A549 (cell line): Measurements from ENCODE around the gene LSS. TPM values are rescaled to one million over a fixed set of nuclear protein-coding genes. Genes with fewer than 3 reads are reported as not detected.
A peak's percentile ranks its signal among the peaks of the same experiment; 100 is the strongest.
"Not testable (repeated sequence)": the region's sequence is repeated elsewhere in the genome, so short reads cannot be mapped to it uniquely, and the experiment has no call there.

ENCODE experiments used
- ATAC-seq, 2 experiments: fragments of 200-7000 bp in 1 of 2; fragments of >200 bp in 1 of 2; cut with Nextera tagmentation in 1 of 2; cut with Tn5 transposase in 1 of 2; 3 replicates each; pipeline versions ENCODE4 v1.8.0 to v1.9.1; 2018 to 2020; ENCODE audit warnings: mild to moderate bottlenecking in 1 of 2, moderate library complexity in 1 of 2
- CTCF ChIA-PET: fragments of 300-600 bp; sonication (Branson Sonifier 250); formaldehyde crosslinking; extraction: SDS; loops from one replicate; lab custom pipeline; 2021; ENCODE audit warnings: antibody characterized with exemption, inconsistent platforms; lab: Yijun Ruan, JAX
- POLR2A ChIA-PET: fragments of 350-600 bp; formaldehyde crosslinking; extraction: SDS; loops from one replicate; lab custom pipeline; 2021; ENCODE audit warnings: antibody characterized with exemption, inconsistent platforms; lab: Yijun Ruan, JAX
- DNase-seq, 2 experiments: peaks; one replicate each; pipeline versions ENCODE4 v3.0.0 to v3.0.0-alpha.2; 2011 to 2016; ENCODE audit warnings: low read depth in 1 of 2, low spot score in 1 of 2
- FAIRE-seq: peaks from 2 replicates; lab custom pipeline; 2011; peaks lifted over from hg19 to GRCh38; lab: Jason Lieb, UNC
- H3K27ac ChIP-seq, 2 experiments: fragments of >200 bp; sonication (Bioruptor Twin); formaldehyde crosslinking; 3 replicates each; pipeline ENCODE4 v1.5.1; 2016 to 2017
- H3K4me1 ChIP-seq: fragments of >200 bp; sonication (Bioruptor Twin); formaldehyde crosslinking; 3 replicates; pipeline ENCODE4 v1.6.1; 2016
- H3K4me2 ChIP-seq: fragments of >200 bp; sonication (Bioruptor Twin); formaldehyde crosslinking; 3 replicates; pipeline ENCODE4 v1.6.1; 2016
- H3K4me3 ChIP-seq: fragments of >200 bp; sonication (Bioruptor Twin); formaldehyde crosslinking; 3 replicates; pipeline ENCODE4 v1.5.1; 2016
- H3K9me3 ChIP-seq: fragments of >200 bp; sonication (Bioruptor Twin); formaldehyde crosslinking; 3 replicates; pipeline ENCODE4 v1.6.1; 2016
- ATOH8 ChIP-seq: fragments of 250-450 bp; sonication (Bioruptor Pico); IDR thresholded peaks from 2 replicates; pipeline ENCODE4 v1.5.0; 2020; ENCODE audit warnings: low read depth, mild to moderate bottlenecking, moderate library complexity
- CEBPB ChIP-seq, 2 experiments: fragments of >200 bp in 1 of 2; sonication (Bioruptor Twin) in 1 of 2; formaldehyde crosslinking in 1 of 2; IDR thresholded peaks; 2 replicates each; pipeline ENCODE4 v1.6.1; 2012 to 2016
- CHD4 ChIP-seq: fragments of 200-600 bp; sonication (generic); IDR thresholded peaks from 2 replicates; pipeline ENCODE4 v1.6.1; 2016; ENCODE audit warnings: antibody characterized with exemption, mild to moderate bottlenecking, borderline replicate concordance
- FOSB ChIP-seq: fragments of 250-450 bp; sonication (Bioruptor Pico); IDR thresholded peaks from 2 replicates; pipeline ENCODE4 v1.5.0; 2020; ENCODE audit warnings: mild to moderate bottlenecking, moderate library complexity
- HOXA7 ChIP-seq: fragments of 250-450 bp; sonication (Bioruptor Pico); IDR thresholded peaks from 2 replicates; pipeline ENCODE4 v1.5.0; 2020; ENCODE audit warnings: mild to moderate bottlenecking, moderate library complexity
- KDM5A ChIP-seq: fragments of 200-600 bp; sonication (generic); IDR thresholded peaks from 2 replicates; pipeline ENCODE4 v1.6.1; 2016; ENCODE audit warnings: antibody characterized with exemption, mild to moderate bottlenecking
- NPAS2 ChIP-seq: fragments of 250-450 bp; sonication (Bioruptor Pico); IDR thresholded peaks from 2 replicates; pipeline ENCODE4 v1.8.0; 2022; ENCODE audit warnings: mild to moderate bottlenecking, moderate library complexity, borderline replicate concordance
- PHF8 ChIP-seq: fragments of 200-600 bp; sonication (generic); IDR thresholded peaks from 2 replicates; pipeline ENCODE4 v1.6.1; 2016; ENCODE audit warnings: low read depth, mild to moderate bottlenecking, antibody characterized with exemption, moderate library complexity, borderline replicate concordance
- POLR2A ChIP-seq: IDR thresholded peaks from 2 replicates; pipeline ENCODE4 v1.6.1; 2012; ENCODE audit warnings: mild to moderate bottlenecking, low read length
- RAD21 ChIP-seq, 2 experiments: fragments of >200 bp in 1 of 2; sonication (Bioruptor Twin) in 1 of 2; formaldehyde crosslinking in 1 of 2; IDR thresholded peaks in 1 of 2; conservative IDR thresholded peaks in 1 of 2; 2 replicates in 1 of 2; 3 replicates in 1 of 2; pipeline ENCODE4 v1.6.1; 2012 to 2018; ENCODE audit warnings: inconsistent platforms in 1 of 2
- SMC3 ChIP-seq: fragments of >200 bp; sonication (Bioruptor Twin); formaldehyde crosslinking; IDR thresholded peaks from 3 replicates; pipeline ENCODE4 v1.6.1; 2018; ENCODE audit warnings: inconsistent platforms
- ZC3H11A ChIP-seq: fragments of 450-650 bp; IDR thresholded peaks from 2 replicates; pipeline ENCODE4 v1.6.1; 2014; ENCODE audit warnings: antibody characterized with exemption, mild to moderate bottlenecking
- WGBS: methylation state at CpG from one replicate; pipeline ENCODE4 v1.1.6; 2017; ENCODE audit errors: missing lambda C conversion rate; 5-methylcytosine and 5-hydroxymethylcytosine counted together
- polyA plus RNA-seq, 4 experiments: library from polyadenylated mRNA; depleted of rRNA in 3 of 4; stranded (reverse); fragments of >200 nt; fragmentation: RNase III in 1 of 4; extraction: RNeasy Plus Mini Kit Qiagen cat#74134 plus additional on column Dnase treatment in 1 of 4; gene quantifications; 2 replicates in 3 of 4; 3 replicates in 1 of 4; pipeline ENCODE4 v1.2.3, GENCODE V29; 2011 to 2017

Gene LSS
- polyA plus RNA-seq, 2 of the 4 experiments (the other 2 are of a cell fraction): 9.5 to 22.0 TPM

GRCh38 chr21:46200877-46201803 lies 27.4 kb downstream of the LSS start:
- H3K27ac ChIP-seq, FAIRE-seq, ATAC-seq, H3K9me3 ChIP-seq, H3K4me1 ChIP-seq, POLR2A ChIA-PET, H3K4me3 ChIP-seq, DNase-seq, CTCF ChIA-PET, H3K4me2 ChIP-seq: not testable (repeated sequence)
- WGBS: 67% methylated on average over 1 of the region's 8 CpGs

GRCh38 chr21:46199436-46200373 lies 28.9 kb downstream of the LSS start:
- POLR2A ChIA-PET: no interaction called here

GRCh38 chr21:46196733-46197132 lies 31.8 kb downstream of the LSS start:
- ATAC-seq (no peak), FAIRE-seq (no peak), DNase-seq (no peak)
- Histone ChIP-seq H3K4me1 (no peaks in the 10 kb centered on the region), H3K4me2 (no peak overlapping the region), H3K9me3 (no peaks in the 10 kb centered on the region), H3K27ac (no peak overlapping the region), H3K4me3 (no peak overlapping the region)
- ChIA-PET CTCF (interaction anchor here (2.4 kb wide), 1 partner anchor 43 kb away, joined by 5 read pairs; no protein-coding TSS in a partner anchor), POLR2A (no interaction called here)
- 90% methylated on average over 20 of the region's 20 CpGs for WGBS
- TF ChIP-seq POLR2A (no peak), RAD21 (conservative IDR thresholded peaks at IDR 0.05 in 1 of 2, IDR thresholded peaks at IDR 0.05 in 1 of 2) (no peak), HOXA7 (CRISPR knock-in tag) (no peak), NPAS2 (CRISPR knock-in tag) (no peak), ZC3H11A (no peak), FOSB (CRISPR knock-in tag) (no peak)

More at GRCh38 chr21:46199436-46200373, 28.9 kb downstream of the LSS start:
- Histone ChIP-seq H3K27ac (no peak overlapping the region), H3K4me3 (no peak overlapping the region), H3K4me1 (no peaks in the 10 kb centered on the region), H3K9me3 (no peaks in the 10 kb centered on the region), H3K4me2 (no peak overlapping the region)
- no peak for FAIRE-seq
- WGBS: 90% methylated on average over 13 of the region's 13 CpGs
- no peak for ATAC-seq
- CTCF ChIA-PET: interaction anchor here (1.3 to 1.7 kb wide), 2 partner anchors 10 to 17 kb away, joined by 3 to 4 read pairs; no protein-coding TSS in a partner anchor
- TF ChIP-seq CEBPB (IDR thresholded peaks at IDR 0.05): 0 out of 4 replicates have a peak, but pooled peaks of 1 of the 2 experiments have one; percentile 28
- no peak for TF ChIP-seq NPAS2 (CRISPR knock-in tag)
- DNase-seq: no peak

GRCh38 chr21:46195595-46196195 lies 32.9 kb downstream of the LSS start:
- ChIA-PET CTCF (interaction anchor here (1.5 kb wide), 1 partner anchor 52 kb away, joined by 5 read pairs; no protein-coding TSS in a partner anchor), POLR2A (no interaction called here)
- DNase-seq (no peak), FAIRE-seq (no peak), ATAC-seq (no peak)
- Histone ChIP-seq H3K9me3 (no peaks in the 10 kb centered on the region), H3K4me2 (no peak overlapping the region), H3K4me3 (no peak overlapping the region), H3K27ac (no peak overlapping the region), H3K4me1 (no peaks in the 10 kb centered on the region)
- 89% methylated on average over 19 of the region's 20 CpGs for WGBS
- TF ChIP-seq SMC3 (no peak), PHF8 (no peak), KDM5A (no peak), ATOH8 (CRISPR knock-in tag) (no peak), CHD4 (no peak)
